Calu3 (cell line): ENCODE data around the gene RBM8A. TPM values are rescaled to one million over a fixed set of nuclear protein-coding genes. Genes with fewer than 3 reads are reported as not detected.

ENCODE experiments used
- BruUV-seq: library from RNA; stranded (reverse); fragments of 400-500 nt; replicated peaks from 2 replicates; lab custom pipeline; 2021; lab: Mats Ljungman, UMichigan
- CTCF ChIA-PET: fragments of 300-600 bp; sonication (Branson Sonifier 250); formaldehyde crosslinking; loops from one replicate; lab custom pipeline; 2022; ENCODE audit warnings: antibody characterized with exemption; lab: Charles Lee
- DNase-seq: peaks from one replicate; pipeline ENCODE4 v3.0.0; 2022
- H3K27ac Mint-ChIP-seq: one replicate; pipeline ENCODE4 v1.8.0; 2022; ENCODE audit warnings: mixed read lengths; ENCODE audit not compliant: unreplicated experiment
- H3K27me3 Mint-ChIP-seq: one replicate; pipeline ENCODE4 v1.8.0; 2022; ENCODE audit warnings: mixed read lengths; ENCODE audit not compliant: unreplicated experiment
- H3K36me3 Mint-ChIP-seq: one replicate; pipeline ENCODE4 v1.8.0; 2022; ENCODE audit warnings: mild to moderate bottlenecking, moderate library complexity, mixed read lengths; ENCODE audit not compliant: insufficient read depth, unreplicated experiment
- H3K4me1 Mint-ChIP-seq: one replicate; pipeline ENCODE4 v1.8.0; 2022; ENCODE audit warnings: mild to moderate bottlenecking, low read depth, mixed read lengths; ENCODE audit not compliant: unreplicated experiment
- H3K4me3 Mint-ChIP-seq: one replicate; pipeline ENCODE4 v1.8.0; 2022; ENCODE audit warnings: mild to moderate bottlenecking, low read depth, moderate library complexity, mixed read lengths; ENCODE audit not compliant: unreplicated experiment
- H3K9me3 Mint-ChIP-seq: one replicate; pipeline ENCODE4 v1.8.0; 2022; ENCODE audit warnings: low read depth, mixed read lengths; ENCODE audit not compliant: unreplicated experiment
- intact Hi-C: fragments of 100-400 bp; cut with micrococcal nuclease; formaldehyde crosslinking; loops from one replicate; pipeline ENCODE4 v1.10.0; 2022; ENCODE audit not compliant: unreplicated experiment
- total RNA-seq: library from RNA; stranded (reverse); gene quantifications from 2 replicates; pipeline ENCODE4 v1.2.3, GENCODE V29; 2022
- TF ChIP-seq, protein P1 (sequence below): fragments of 200-600 bp; IDR thresholded peaks from one replicate; pipeline ENCODE4 v1.8.0; 2022; ENCODE audit warnings: antibody characterized with exemption; ENCODE audit not compliant: unreplicated experiment

Gene RBM8A
- total RNA-seq, 1 experiment from 2014 or later = 177 TPM

DNA sequence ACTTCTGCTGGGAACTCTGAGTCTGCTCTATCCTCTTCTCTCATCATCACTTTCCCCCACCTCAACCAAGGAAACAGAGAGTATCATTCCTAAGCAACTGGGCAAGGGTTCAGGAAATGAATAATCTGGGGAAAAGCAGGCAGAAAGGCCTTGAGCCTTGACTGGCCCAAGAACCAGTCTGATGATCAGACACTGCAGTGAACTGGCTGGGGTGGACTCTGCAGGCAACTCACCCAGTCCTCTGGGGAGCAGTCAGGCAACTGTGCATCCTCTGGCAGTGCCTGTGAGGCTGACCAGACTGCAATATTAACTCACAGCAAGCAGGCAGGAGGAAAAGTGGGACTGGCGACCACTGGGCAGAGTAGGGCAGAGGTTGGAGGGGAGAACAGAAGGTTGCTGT, 42.6 kb downstream of the RBM8A start:
- peaks cover 17% of the 10 kb centered on the region for H3K36me3 Mint-ChIP-seq
- H3K27ac Mint-ChIP-seq = no peak overlapping the region
- H3K9me3 Mint-ChIP-seq = no peaks in the 10 kb centered on the region
- H3K4me3 Mint-ChIP-seq = peak overlapping the region; percentile 43
- H3K4me1 Mint-ChIP-seq = peaks cover 50% of the 10 kb centered on the region
- TF ChIP-seq, protein P1, sequence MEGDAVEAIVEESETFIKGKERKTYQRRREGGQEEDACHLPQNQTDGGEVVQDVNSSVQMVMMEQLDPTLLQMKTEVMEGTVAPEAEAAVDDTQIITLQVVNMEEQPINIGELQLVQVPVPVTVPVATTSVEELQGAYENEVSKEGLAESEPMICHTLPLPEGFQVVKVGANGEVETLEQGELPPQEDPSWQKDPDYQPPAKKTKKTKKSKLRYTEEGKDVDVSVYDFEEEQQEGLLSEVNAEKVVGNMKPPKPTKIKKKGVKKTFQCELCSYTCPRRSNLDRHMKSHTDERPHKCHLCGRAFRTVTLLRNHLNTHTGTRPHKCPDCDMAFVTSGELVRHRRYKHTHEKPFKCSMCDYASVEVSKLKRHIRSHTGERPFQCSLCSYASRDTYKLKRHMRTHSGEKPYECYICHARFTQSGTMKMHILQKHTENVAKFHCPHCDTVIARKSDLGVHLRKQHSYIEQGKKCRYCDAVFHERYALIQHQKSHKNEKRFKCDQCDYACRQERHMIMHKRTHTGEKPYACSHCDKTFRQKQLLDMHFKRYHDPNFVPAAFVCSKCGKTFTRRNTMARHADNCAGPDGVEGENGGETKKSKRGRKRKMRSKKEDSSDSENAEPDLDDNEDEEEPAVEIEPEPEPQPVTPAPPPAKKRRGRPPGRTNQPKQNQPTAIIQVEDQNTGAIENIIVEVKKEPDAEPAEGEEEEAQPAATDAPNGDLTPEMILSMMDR = no peak
- DNase-seq = no peak
- CTCF ChIA-PET = no interaction called here
- no TSS peak for BruUV-seq
- peaks cover 20% of the 10 kb centered on the region for H3K27me3 Mint-ChIP-seq
- intact Hi-C loops = no loop called here

- Mint-ChIP-seq H3K27me3 (peaks cover 9% of the 10 kb centered on the region), H3K4me3 (no peak overlapping the region), H3K36me3 (peaks cover 6% of the 10 kb centered on the region), H3K9me3 (no peaks in the 10 kb centered on the region), H3K27ac (no peak overlapping the region), H3K4me1 (peaks cover 44% of the 10 kb centered on the region)
- DNase-seq = no peak
- no TSS peak for BruUV-seq
- intact Hi-C loops = no loop called here
- TF ChIP-seq, protein P1 = no peak
- CTCF ChIA-PET = interaction anchor here (1.0 to 2.2 kb wide), 3 partner anchors 12 to 34 kb away, joined by 4 to 9 read pairs (median 5); partner anchors contain the start of genes NUDT17 and PIAS3
Observed at GRCh38 chr1:145879775-145880174, 47.5 kb downstream of the RBM8A start.

DNA sequence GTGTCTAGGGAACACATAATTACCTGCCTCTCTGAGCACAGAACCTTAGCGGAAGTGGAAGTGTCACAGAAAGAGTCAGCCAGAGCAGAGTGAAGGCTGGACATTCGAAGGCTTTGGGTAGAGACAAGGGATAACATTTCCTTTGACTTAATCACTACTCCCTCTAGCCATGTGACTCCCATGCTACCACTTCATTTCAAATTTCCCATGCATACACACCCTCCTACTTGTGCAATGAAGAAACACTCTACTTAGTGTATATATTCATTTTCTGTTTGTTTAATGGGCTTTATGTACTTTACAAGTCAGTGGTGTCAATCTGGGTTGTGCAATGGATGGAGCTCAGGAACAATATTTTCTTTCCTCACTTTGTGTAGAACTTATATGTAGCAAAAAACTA, 48.6 kb downstream of the RBM8A start:
- H3K36me3 Mint-ChIP-seq = peaks cover 6% of the 10 kb centered on the region
- no peak for DNase-seq
- H3K4me3 Mint-ChIP-seq = no peak overlapping the region
- intact Hi-C loops = no loop called here
- TF ChIP-seq, protein P1 = no peak
- peaks cover 40% of the 10 kb centered on the region for H3K4me1 Mint-ChIP-seq
- CTCF ChIA-PET = interaction anchor here (1.7 to 2.0 kb wide), 3 partner anchors 9 to 19 kb away, joined by 4 to 10 read pairs (median 10); partner anchors contain the start of gene PIAS3
- BruUV-seq = no TSS peak
- no peaks in the 10 kb centered on the region for H3K9me3 Mint-ChIP-seq
- peaks cover 6% of the 10 kb centered on the region for H3K27me3 Mint-ChIP-seq
- H3K27ac Mint-ChIP-seq = no peak overlapping the region

GRCh38 chr1:145877923-145878486, 49.3 kb downstream of the RBM8A start:
- Mint-ChIP-seq H3K4me3 (peak overlapping the region; percentile 24), H3K4me1 (peaks cover 40% of the 10 kb centered on the region), H3K27me3 (peaks cover 13% of the 10 kb centered on the region), H3K27ac (peak overlapping the region; percentile 71), H3K9me3 (no peaks in the 10 kb centered on the region), H3K36me3 (peaks cover 6% of the 10 kb centered on the region)
- DNase-seq = peak; percentile 68
- intact Hi-C loops = no loop called here
- no TSS peak for BruUV-seq
- CTCF ChIA-PET = interaction anchor here (1.7 to 2.0 kb wide), 3 partner anchors 10 to 19 kb away, joined by 4 to 10 read pairs (median 10); partner anchors contain the start of gene PIAS3
- TF ChIP-seq, protein P1 = no peak
